Adrenal gland (tissue), 12 donors: Measurements from ENCODE around the gene CD151. TPM values are rescaled to one million over a fixed set of nuclear protein-coding genes. Genes with fewer than 3 reads are reported as not detected.

Experiments
- DNase-seq, 7 donors: peaks; one replicate each; pipeline ENCODE4 v3.0.0-alpha.2; 2019 to 2020
- H3K27ac ChIP-seq, 5 donors: fragments of 200-600 bp; sonication (generic) in 4 of 5; 1 replicate in 3 of 5; 2 replicates in 2 of 5; pipeline versions ENCODE4 v1.5.1 to v1.8.0; 2016 to 2020; ENCODE audit warnings: mild to moderate bottlenecking in 1 of 5
- H3K27me3 ChIP-seq: fragments of 200-600 bp; 2 replicates; pipeline ENCODE4 v1.8.0; 2021
- H3K36me3 ChIP-seq, 2 donors: fragments of 200-600 bp; replicated peaks in 1 of 2; 1 replicate in 1 of 2; 2 replicates in 1 of 2; pipeline versions ENCODE4 v1.5.1 to v1.8.0; 2018 to 2022
- H3K4me1 ChIP-seq, 2 donors: fragments of 200-600 bp; replicated peaks in 1 of 2; 1 replicate in 1 of 2; 2 replicates in 1 of 2; pipeline versions ENCODE4 v1.5.1 to v1.8.0; 2018 to 2021
- H3K4me3 ChIP-seq, 4 donors: fragments of 200-600 bp; sonication (generic) in 3 of 4; one replicate each; pipeline ENCODE4 v1.5.1; 2016 to 2018
- H3K9me3 ChIP-seq, 3 donors: fragments of 200-600 bp; sonication (generic) in 1 of 3; replicated peaks in 1 of 3; 1 replicate in 2 of 3; 2 replicates in 1 of 3; pipeline versions ENCODE4 v1.5.1 to v1.8.0; 2016 to 2021
- POLR2A ChIP-seq, 2 donors: fragments of 450-650 bp; IDR thresholded peaks; one replicate each; pipeline ENCODE4 v1.6.1; 2017; ENCODE audit warnings: antibody characterized with exemption in 2 of 2, mild to moderate bottlenecking in 2 of 2, moderate library complexity in 1 of 2
- WGBS, 4 donors: extraction: QIAGEN DNeasy Blood & Tissue Kit in 2 of 4; methylation state at CpG; one replicate each; pipeline versions ENCODE4 v1.1.5 to v1.1.7; 2013 to 2017; 5-methylcytosine and 5-hydroxymethylcytosine counted together
- intact Hi-C, 2 donors: fragments of 100-400 bp; cut with DNase I; formaldehyde crosslinking; loops; one replicate each; pipeline versions ENCODE4 v1.14.1 to v1.15.0; 2022 to 2023
- polyA plus RNA-seq, 3 donors: library from polyadenylated mRNA; stranded (reverse); fragments of 200-250 nt in 2 of 3; fragments of 350-450 nt in 1 of 3; fragmentation: Illumina TruSeq in 1 of 3; extraction: RNeasy Lipid Tissue Mini Kit (QIAGEN cat#74804) in 1 of 3; gene quantifications; one replicate each; pipeline ENCODE4 v1.2.3, GENCODE V29; 2013 to 2014
- total RNA-seq, 9 donors: library from RNA; depleted of rRNA in 4 of 9; stranded (reverse); fragments of >200 nt in 4 of 9; fragments of 120-200 nt in 1 of 9; fragmentation: NEBNext Ultra II Directional in 1 of 9; extraction: Animal tissue kit (Norgen Biotek cat#: 25700) in 1 of 9; gene quantifications; one replicate each; pipeline versions ENCODE4 v1.1.0 to v1.2.4, GENCODE V29; 2013 to 2023
- TF ChIP-seq, protein P1 (sequence below), 6 experiments: fragments of 450-650 bp in 4 of 6; fragments of 200-600 bp in 2 of 6; sonication (generic) in 1 of 6; IDR thresholded peaks; 1 replicate in 5 of 6; 2 replicates in 1 of 6; pipeline versions ENCODE4 v1.5.1 to v1.8.0; 2016 to 2021; ENCODE audit warnings: antibody characterized with exemption in 6 of 6, mild to moderate bottlenecking in 2 of 6, moderate library complexity in 1 of 6
- donor health status: healthy with polysubstance abuse.
- donor health status: Bipolar disorder and iron deficiency.
- donor health status: DM: yes; HTN: yes; CAD: no.
- donor health status: DM: no; HTN: no; CAD: no.
- donor health status: DM: no; HTN: no; CAD: no.
- donor health status: DM: yes; HTN: yes; CAD: no.

Gene CD151
- total and polyA plus RNA-seq, 12 donors: 111 to 387 (median 285) TPM

- Histone ChIP-seq H3K9me3 (no peaks in the 10 kb centered on the region), H3K27me3 (no peaks in the 10 kb centered on the region), H3K4me1 (peaks cover 0 to 19% of the 10 kb centered on the region in 2 donors), H3K4me3 (no peak overlapping the region), H3K27ac (peak overlapping the region in 2 of 5 donors; percentile 41 to 59), H3K36me3 (no peaks in the 10 kb centered on the region)
- DNase-seq: peak in 6 of 7 donors; percentile 76 to 90 (median 84)
- TF ChIP-seq POLR2A (IDR thresholded peaks at IDR 0.05): no peak
- TF ChIP-seq, protein P1, sequence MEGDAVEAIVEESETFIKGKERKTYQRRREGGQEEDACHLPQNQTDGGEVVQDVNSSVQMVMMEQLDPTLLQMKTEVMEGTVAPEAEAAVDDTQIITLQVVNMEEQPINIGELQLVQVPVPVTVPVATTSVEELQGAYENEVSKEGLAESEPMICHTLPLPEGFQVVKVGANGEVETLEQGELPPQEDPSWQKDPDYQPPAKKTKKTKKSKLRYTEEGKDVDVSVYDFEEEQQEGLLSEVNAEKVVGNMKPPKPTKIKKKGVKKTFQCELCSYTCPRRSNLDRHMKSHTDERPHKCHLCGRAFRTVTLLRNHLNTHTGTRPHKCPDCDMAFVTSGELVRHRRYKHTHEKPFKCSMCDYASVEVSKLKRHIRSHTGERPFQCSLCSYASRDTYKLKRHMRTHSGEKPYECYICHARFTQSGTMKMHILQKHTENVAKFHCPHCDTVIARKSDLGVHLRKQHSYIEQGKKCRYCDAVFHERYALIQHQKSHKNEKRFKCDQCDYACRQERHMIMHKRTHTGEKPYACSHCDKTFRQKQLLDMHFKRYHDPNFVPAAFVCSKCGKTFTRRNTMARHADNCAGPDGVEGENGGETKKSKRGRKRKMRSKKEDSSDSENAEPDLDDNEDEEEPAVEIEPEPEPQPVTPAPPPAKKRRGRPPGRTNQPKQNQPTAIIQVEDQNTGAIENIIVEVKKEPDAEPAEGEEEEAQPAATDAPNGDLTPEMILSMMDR (IDR thresholded peaks at IDR 0.05): no peak
- 18 to 55% (median 38%) methylated on average over 4 to 30 of the region's 31 CpGs for WGBS, 4 donors
- intact Hi-C loops: loop anchor here in 1 of 2 donors (5.0 kb wide), 1 partner anchor 193 kb away; no protein-coding TSS in a partner anchor
Measured at GRCh38 chr11:859394-860131, 26.8 kb downstream of the CD151 start.

- Histone ChIP-seq H3K27me3 (no peaks in the 10 kb centered on the region), H3K4me3 (no peak overlapping the region), H3K4me1 (peaks cover 0 to 19% of the 10 kb centered on the region in 2 donors), H3K36me3 (no peaks in the 10 kb centered on the region), H3K27ac (peak overlapping the region in 2 of 5 donors; percentile 41 to 59), H3K9me3 (no peaks in the 10 kb centered on the region)
- WGBS, 4 donors: 76 to 89% (median 78%) methylated on average over 9 to 21 of the region's 21 CpGs
- intact Hi-C loops: loop anchor here in 1 of 2 donors (5.0 kb wide), 1 partner anchor 192 kb away; no protein-coding TSS in a partner anchor
- DNase-seq: no peak
- TF ChIP-seq, protein P1 (IDR thresholded peaks at IDR 0.05): no peak
- no peak for TF ChIP-seq POLR2A (IDR thresholded peaks at IDR 0.05)
Measured at GRCh38 chr11:860234-861104, 27.7 kb downstream of the CD151 start.

DNA sequence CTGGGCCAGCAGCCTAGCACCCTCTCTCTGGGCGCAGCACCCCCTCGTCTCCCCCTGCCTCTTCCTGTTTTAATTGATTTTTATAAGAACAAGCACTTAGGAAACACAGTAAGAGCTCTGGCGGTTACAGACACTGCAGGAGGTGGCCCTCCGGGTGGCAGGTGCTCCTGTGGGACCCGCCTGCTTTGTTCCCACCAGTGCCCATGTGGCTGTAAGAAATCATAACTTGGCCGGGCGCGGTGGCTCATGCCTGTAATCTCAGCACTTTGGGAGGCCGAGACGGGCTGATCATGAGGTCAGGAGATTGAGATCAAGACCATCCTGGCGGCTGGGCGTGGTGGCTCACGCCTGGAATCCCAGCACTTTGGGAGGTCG lies 28.3 kb downstream of the CD151 start:
- no peaks in the 10 kb centered on the region for H3K27me3 ChIP-seq
- intact Hi-C loops: loop anchor here in 1 of 2 donors (5.0 kb wide), 1 partner anchor 191 kb away; no protein-coding TSS in a partner anchor
- no peaks in the 10 kb centered on the region for H3K36me3 ChIP-seq
- no peak overlapping the region for H3K4me3 ChIP-seq
- peaks cover 0 to 19% of the 10 kb centered on the region in 2 donors for H3K4me1 ChIP-seq
- TF ChIP-seq POLR2A (IDR thresholded peaks at IDR 0.05): no peak
- TF ChIP-seq, protein P1 (IDR thresholded peaks at IDR 0.05): no peak
- DNase-seq: peak in 1 of 7 donors; percentile 30
- 85 to 92% (median 88%) methylated on average over 5 to 14 of the region's 14 CpGs for WGBS, 4 donors
- no peaks in the 10 kb centered on the region for H3K9me3 ChIP-seq
- no peak overlapping the region for H3K27ac ChIP-seq
